Stimulated activated CD8-positive, alpha-beta memory T cell treated with anti-CD3 and anti-CD28 coated beads, Interleukin-7, amount 100 ng/mL, for 1 hour (primary cell): Measurements from ENCODE around the gene ZNF23.
"Not testable (repeated sequence)": the region's sequence is repeated elsewhere in the genome, so short reads cannot be mapped to it uniquely, and the experiment has no call there.

Experiments
- DNase-seq, 2 donors: peaks; one replicate each; pipeline ENCODE4 v3.0.0-alpha.2; 2020; ENCODE audit warnings: low read depth in 2 of 2

The ZNF23 gene

GRCh38 chr16:71461686-71462648 lies at the start of gene ZNF23:
ZNF23 (minus strand) TSS chr16:71462247; CDS start chr16:71456796, 5,451 bp downstream.
- DNase-seq: peak; percentile 52 to 62

GRCh38 chr16:71507061-71507460 lies 45.0 kb upstream of the ZNF23 start:
- no peak for DNase-seq

- DNase-seq: no peak
Measured at GRCh38 chr16:71504901-71505300, 42.9 kb upstream of the ZNF23 start.

- not testable (repeated sequence) for DNase-seq
Measured at GRCh38 chr16:71504051-71504450, 42.0 kb upstream of the ZNF23 start.

- no peak for DNase-seq
Measured at GRCh38 chr16:71501547-71501946, 39.5 kb upstream of the ZNF23 start.

GRCh38 chr16:71500964-71501363 lies 38.9 kb upstream of the ZNF23 start:
- DNase-seq: no peak

GRCh38 chr16:71499775-71500364 lies 37.8 kb upstream of the ZNF23 start:
- peak in 1 of 2 donors; percentile 11 for DNase-seq

- DNase-seq: no peak
Measured at GRCh38 chr16:71498031-71498430, 36.0 kb upstream of the ZNF23 start.

- no peak for DNase-seq
Measured at GRCh38 chr16:71493213-71493612, 31.2 kb upstream of the ZNF23 start.

- DNase-seq: no peak
Measured at GRCh38 chr16:71492786-71493185, 30.7 kb upstream of the ZNF23 start.

- no peak for DNase-seq
Measured at GRCh38 chr16:71491054-71491453, 29.0 kb upstream of the ZNF23 start.

GRCh38 chr16:71490361-71490760 lies 28.3 kb upstream of the ZNF23 start:
- DNase-seq: no peak

GRCh38 chr16:71489122-71489521 lies 27.1 kb upstream of the ZNF23 start, which contains the start of gene ZNF19:
ZNF19 (minus strand) TSS chr16:71489324; CDS start chr16:71482114, 7,210 bp downstream.
- no peak for DNase-seq

GRCh38 chr16:71484006-71484893 lies 22.2 kb upstream of the ZNF23 start:
- peak; percentile 49 to 51 for DNase-seq

- no peak for DNase-seq
Measured at GRCh38 chr16:71482569-71482968, 20.5 kb upstream of the ZNF23 start.

- no peak for DNase-seq
Measured at GRCh38 chr16:71480956-71481355, 18.9 kb upstream of the ZNF23 start.

GRCh38 chr16:71479420-71479819 lies 17.4 kb upstream of the ZNF23 start:
- DNase-seq: no peak

- no peak for DNase-seq
Measured at GRCh38 chr16:71476457-71477124, 14.5 kb upstream of the ZNF23 start.

- DNase-seq: no peak
Measured at GRCh38 chr16:71474864-71475263, 12.8 kb upstream of the ZNF23 start.

GRCh38 chr16:71473891-71474290 lies 11.8 kb upstream of the ZNF23 start:
- no peak for DNase-seq

- no peak for DNase-seq
Measured at GRCh38 chr16:71472931-71473330, 10.9 kb upstream of the ZNF23 start.
